Measurements from ENCODE around the gene LMAN1L. TPM values are rescaled to one million over a fixed set of nuclear protein-coding genes. Genes with fewer than 3 reads are reported as not detected.

LMAN1L gene
- polyA plus RNA-seq, 3 donors: 0.04 TPM; not detected in 2

GRCh38 chr15:74856537-74856936, 43.9 kb downstream of the LMAN1L start:
- DNase-seq: no peak

- DNase-seq: no peak
Observed at GRCh38 chr15:74857082-74857655, 44.5 kb downstream of the LMAN1L start.

DNA sequence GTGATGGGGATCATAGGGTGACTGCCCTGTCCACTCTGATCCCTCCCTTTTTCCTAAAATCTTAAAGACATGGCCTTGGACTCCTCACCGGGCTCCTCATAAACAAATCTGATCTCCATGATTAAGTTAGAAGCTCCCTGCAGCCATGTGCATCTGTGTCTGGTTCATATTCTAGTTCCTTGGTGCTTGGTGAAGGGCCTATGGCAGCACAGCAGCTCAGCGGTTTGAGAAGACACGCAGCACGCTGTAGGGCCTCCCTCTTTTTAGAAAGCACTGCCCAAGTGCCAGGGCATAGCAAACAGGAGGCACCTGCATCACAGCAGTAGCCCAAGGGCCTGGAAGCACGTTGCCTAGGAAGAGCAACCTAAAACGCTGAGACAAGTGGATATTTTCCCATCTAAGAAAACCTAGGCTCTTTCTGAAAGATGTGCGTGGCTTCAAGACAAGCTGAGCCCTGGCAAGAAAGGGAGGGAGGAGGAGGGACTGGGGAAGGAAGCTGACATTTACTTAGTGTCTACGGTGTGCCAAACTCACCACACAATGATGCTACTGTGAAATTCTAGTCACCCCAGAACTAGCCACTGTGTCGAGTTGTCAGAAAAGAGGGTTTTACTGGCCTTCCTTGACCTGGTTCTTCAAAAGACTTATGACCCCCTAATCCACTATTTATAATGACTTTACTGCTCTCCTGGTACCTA, 45.2 kb downstream of the LMAN1L start:
- DNase-seq: no peak

DNA sequence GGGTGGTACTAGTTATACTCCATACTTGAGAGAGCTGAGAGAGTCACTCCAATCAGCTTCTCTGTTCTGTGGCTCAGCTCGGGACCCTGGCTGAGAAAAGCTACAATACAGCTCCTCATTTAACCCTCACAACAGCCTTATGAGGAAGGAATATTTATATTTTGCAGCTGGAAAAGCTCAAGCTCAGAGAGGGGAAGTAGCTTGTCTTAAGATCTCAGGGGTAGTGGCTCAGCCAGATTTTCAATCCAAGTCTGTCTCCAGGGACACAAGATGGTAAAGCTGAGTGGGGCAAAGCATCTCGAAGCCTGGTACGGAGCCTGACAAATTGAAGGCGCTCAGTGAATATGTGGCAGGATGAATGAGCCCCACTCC, 45.7 kb downstream of the LMAN1L start:
- no peak for DNase-seq

DNA sequence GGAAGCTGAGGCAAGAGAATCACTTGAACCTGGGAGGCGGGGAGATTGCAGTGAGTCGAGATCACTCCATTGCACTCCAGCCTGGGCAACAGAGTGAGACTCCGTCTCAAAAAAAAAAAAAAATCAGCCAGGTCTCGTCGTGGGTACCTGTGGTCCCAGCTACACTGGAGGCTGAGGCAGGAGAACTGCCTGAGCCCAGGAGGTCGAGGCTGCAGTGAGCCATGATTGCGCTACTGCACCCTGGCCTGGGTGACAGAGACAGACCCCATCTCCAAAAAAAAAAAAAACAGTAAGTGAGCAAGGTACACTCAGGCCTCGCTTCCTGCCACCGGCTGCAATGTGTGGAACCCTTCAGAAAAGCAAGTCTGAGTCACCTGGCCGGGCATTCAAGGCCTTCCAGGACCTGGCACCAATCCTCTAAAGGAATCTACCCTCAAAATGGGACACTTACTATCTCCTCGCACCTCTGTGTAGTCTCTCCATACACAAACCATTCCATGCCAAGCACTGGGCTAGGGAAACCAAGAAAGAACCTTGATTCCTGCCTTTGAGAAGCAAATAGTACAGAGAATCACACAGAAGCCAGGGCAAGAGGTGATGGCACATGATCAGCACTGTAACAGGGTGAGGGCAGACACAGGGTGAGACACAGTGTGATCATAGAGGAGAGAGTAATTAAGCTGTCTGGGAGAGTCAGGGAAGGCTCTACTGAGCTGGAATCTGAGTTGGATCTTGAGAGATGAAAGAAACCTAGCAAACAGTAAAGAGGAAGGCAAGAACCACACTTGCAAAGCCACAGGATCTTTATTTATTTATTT, 50.8 kb downstream of the LMAN1L start:
- no peak for DNase-seq

DNA sequence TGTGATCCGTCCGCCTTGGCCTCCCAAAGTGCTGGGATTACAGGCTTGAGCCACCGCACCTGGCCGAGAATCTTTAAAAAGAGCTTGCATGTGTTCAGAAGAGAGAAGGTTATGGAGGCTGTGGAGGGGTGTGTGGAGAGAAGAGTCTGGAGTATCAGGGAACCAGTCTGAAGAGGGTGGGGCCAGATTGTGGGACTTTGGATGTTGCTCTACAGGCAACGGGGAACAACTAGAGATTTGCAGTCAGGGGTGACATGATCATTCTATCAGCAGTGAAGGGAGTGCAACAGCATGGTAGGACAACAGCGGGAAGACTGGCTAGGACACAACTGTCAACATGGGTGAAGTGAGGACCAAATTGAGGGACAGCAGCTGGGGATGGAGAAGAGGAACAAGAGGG, 51.7 kb downstream of the LMAN1L start:
- DNase-seq: no peak

DNA sequence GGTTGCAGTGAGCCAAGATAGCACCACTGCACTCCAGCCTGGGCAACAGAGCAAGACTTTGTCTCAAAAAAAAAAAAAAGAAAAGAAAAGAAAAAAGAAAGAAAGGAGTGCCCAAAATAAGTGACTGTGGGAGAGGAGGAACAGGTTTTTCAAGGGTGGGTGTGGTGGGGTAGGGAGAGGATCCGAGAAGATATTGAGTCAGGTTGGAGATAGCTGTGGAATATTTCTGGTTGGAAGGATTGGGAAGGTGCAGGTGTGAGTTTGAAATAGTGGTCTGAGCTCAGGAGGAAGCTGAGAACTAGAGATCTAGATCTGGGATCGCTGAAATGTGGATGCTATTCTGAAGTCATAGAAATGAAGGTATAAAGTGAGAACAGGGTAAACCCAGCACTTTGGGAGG, 52.7 kb downstream of the LMAN1L start:
- no peak for DNase-seq

DNA sequence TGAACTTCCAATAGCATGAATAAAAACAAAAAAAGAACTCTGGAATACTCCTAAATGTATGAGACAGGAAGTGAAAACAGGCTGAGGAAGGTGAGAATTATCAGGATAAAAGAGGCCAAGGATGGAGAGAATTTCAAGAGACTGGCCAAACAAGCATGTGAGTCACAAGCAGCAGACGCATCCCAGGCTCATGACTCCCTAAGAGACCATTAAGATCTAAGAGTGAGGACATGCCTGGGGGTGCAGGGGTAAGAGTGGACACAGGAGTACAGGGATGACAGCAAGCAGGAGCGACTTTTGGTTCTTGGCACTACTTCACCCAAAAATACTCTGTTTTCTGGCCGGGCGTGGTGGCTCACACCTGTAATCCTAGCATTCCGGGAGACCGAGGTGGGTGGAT, 53.5 kb downstream of the LMAN1L start:
- no peak for DNase-seq

GRCh38 chr15:74867466-74868038, 54.9 kb downstream of the LMAN1L start:
- DNase-seq: no peak

DNA sequence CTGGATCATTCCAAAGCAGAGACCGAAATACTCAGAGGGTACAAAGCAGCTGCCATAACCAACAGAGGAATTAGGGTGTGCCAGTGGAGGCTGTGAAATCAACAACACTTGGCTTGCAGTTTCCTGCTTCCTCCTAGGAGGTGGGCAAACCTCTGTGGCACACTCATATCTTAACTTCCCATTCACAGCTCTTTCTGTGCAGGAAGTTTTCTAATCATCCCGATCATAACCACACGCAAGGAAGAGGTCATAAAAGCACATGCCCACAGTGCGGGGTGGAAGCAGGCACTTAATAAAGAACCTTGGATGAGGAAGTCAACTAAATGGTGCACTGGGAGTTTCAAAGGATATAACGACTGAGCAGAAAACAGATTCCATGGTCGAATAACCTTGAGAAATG, 55.4 kb downstream of the LMAN1L start:
- no peak for DNase-seq

- DNase-seq: no peak
Observed at GRCh38 chr15:74869372-74869725, 56.7 kb downstream of the LMAN1L start.

DNA sequence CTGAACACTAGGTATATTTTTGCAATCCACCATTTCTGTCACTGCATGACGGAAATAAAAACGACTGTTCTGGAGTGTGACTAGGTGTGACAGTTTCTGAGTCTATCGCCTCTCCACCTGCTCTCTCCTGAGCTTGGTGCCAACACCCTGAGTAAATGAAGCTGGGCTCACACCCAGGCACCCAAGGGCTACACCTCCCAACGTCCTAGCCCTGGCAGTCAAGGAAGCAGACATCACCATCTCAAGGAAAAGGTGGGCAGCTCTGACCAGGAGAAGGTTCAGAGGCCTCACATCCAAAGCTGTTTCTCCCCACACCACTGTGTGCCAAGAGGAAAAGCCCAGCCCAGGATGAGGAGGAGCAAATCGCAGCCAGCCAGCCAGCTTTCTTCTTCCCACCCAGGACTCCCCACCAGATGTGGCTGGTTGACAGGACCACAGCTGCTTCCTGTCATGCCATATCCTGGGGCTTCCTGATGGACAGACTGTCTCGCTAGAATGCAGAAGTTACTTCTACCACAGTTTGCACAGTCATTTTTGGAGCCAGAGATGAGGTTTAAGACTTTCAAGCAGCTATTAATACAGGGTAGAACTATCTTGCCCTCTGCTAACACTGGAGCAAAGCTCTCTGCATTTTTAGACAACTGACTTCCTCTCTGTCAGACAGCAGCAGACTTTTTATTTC, 57.2 kb downstream of the LMAN1L start:
- DNase-seq: no peak

DNA sequence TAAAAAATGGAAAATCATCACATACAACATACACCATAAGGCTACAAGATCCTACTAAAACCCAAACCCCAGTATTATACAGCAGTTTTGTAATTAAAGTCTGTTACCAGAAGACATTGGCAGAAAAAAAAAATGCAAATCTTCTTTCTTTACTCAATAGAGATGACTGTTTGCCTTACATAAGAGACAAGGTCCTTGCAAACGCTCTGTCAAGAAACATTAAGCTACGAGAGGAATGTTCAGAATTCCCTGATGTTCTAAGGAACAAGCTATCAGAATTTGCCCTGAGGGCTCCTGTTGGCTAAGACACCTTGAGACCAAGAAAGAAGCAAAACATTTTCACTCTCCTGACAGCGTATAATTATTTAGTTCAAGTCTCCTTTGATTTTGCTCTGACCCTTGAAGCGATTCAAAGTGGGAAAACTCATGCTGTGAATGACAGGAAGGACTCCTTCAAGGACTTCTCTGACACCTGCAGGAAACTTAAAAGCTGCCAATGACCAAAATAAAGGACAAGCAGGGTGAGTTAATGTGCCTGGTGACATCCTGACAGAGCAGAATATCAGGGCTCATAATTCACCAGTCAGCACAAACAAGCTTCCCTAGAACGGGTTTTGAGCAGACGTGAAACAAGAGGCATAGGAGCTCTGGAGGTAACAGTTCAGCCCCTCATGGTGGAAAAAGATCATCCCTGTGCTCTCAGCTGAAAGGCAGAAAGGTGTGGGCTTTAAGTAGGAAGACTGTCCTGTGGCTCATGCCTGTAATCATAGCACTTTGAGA, 58.0 kb downstream of the LMAN1L start:
- DNase-seq: no peak

- no peak for DNase-seq
Observed at GRCh38 chr15:74872702-74873035, 60.0 kb downstream of the LMAN1L start.

DNA sequence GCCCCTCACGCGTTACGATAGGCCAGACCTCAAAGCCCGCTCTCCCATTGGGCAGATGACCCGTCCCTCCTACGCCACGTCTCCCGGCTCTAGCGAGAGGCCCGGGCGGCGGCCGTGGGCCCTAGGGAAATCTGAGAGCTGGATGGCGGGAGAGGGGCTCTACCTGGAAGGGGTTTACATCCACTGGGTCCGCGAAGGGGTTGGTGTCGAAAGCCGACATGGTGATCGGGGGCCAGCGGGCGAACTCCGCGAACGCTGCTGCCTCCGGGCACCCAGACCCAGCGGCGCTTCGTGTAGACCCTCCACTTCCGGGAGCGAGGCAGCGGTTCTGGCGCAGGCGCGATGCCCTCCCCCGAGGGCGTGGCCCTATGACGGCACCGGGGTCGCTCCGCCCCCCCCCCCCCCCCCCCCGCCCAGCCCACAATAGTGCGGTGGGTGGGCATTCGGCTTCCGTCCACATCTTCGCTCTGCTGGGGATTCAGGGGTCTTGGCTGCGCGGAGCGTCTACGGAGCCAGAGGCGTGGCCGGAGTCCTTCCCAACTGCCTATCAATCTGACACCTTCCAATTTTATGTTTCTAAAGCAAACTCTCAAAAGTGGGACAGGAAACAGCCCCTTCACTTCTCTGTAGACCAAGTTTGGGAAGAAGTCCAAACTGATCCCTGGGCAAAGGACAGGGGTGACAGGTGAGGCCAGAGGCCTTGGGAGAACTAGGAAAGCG, 60.6 kb downstream of the LMAN1L start, which contains the start of gene SCAMP2:
SCAMP2 (minus strand) TSS at position 330 of the 720 bp plus-strand sequence; CDS start at position 220, 110 bp downstream.
- DNase-seq: peak; percentile 96

GRCh38 chr15:74873756-74874424, 61.3 kb downstream of the LMAN1L start:
- no peak for DNase-seq
